GM12878 (cell line): ENCODE data around the gene BICRAL. TPM values are rescaled to one million over a fixed set of nuclear protein-coding genes. Genes with fewer than 3 reads are reported as not detected.

Experiments used
- ATAC-seq: fragments of 200-7000 bp; cut with Tn5 transposase; 3 replicates; pipeline ENCODE4 v1.9.1; 2020; ENCODE audit warnings: mild to moderate bottlenecking, moderate library complexity
- BruUV-seq: library from RNA; stranded (reverse); fragments of 400-500 nt; replicated peaks from 2 replicates; lab custom pipeline; 2021; lab: Mats Ljungman, UMichigan
- CTCF ChIA-PET: fragments of 300-600 bp; sonication (Branson Sonifier 250); formaldehyde crosslinking; extraction: SDS; loops from one replicate; lab custom pipeline; 2021; ENCODE audit warnings: inconsistent platforms; lab: Yijun Ruan, JAX
- POLR2A ChIA-PET: fragments of 350-600 bp; formaldehyde crosslinking; extraction: SDS; loops from one replicate; lab custom pipeline; 2021; ENCODE audit warnings: inconsistent platforms; lab: Charles Lee
- RAD21 ChIA-PET: fragments of 300-600 bp; sonication (Branson Sonifier 250); formaldehyde crosslinking; loops from one replicate; lab custom pipeline; 2023; ENCODE audit warnings: antibody characterized with exemption; ENCODE audit not compliant: unreplicated experiment; lab: Charles Lee
- SMC1A ChIA-PET: fragments of 300-600 bp; sonication (Branson Sonifier 250); formaldehyde crosslinking; loops from one replicate; lab custom pipeline; 2023; ENCODE audit not compliant: unreplicated experiment, uncharacterized antibody; lab: Charles Lee
- DNase-seq: peaks from one replicate; pipeline ENCODE4 v3.0.0-alpha.2; 2011; ENCODE audit warnings: low read depth, low spot score
- FAIRE-seq: peaks from 3 replicates; lab custom pipeline; 2011; peaks lifted over from hg19 to GRCh38; lab: Jason Lieb, UNC
- H2AFZ ChIP-seq: 2 replicates; pipeline ENCODE4 v1.6.0; 2011; ENCODE audit warnings: low read depth, low read length, control low read depth; ENCODE audit not compliant: control insufficient read depth
- H3K27ac ChIP-seq: 2 replicates; pipeline ENCODE4 v1.5.1; 2011; ENCODE audit warnings: control low read depth; ENCODE audit not compliant: control insufficient read depth, insufficient read depth
- H3K27me3 ChIP-seq, 2 experiments: replicated peaks in 1 of 2; 2 replicates each; pipeline versions ENCODE4 v1.6.0 to v1.6.1; 2011; ENCODE audit warnings: low read length in 1 of 2; ENCODE audit not compliant: control insufficient read depth in 2 of 2, insufficient read depth in 2 of 2
- H3K36me3 ChIP-seq, 2 experiments: 2 replicates each; pipeline ENCODE4 v1.5.1; 2011; ENCODE audit warnings: low read length in 1 of 2; ENCODE audit not compliant: control insufficient read depth in 2 of 2, insufficient read depth in 2 of 2
- H3K4me1 ChIP-seq: 2 replicates; pipeline ENCODE4 v1.6.1; 2011; ENCODE audit warnings: mild to moderate bottlenecking, low read length, moderate library complexity, mixed read lengths; ENCODE audit not compliant: control insufficient read depth, insufficient read depth
- H3K4me2 ChIP-seq: 2 replicates; pipeline ENCODE4 v1.6.0; 2011; ENCODE audit warnings: control low read depth; ENCODE audit not compliant: control insufficient read depth, insufficient read depth
- H3K4me3 ChIP-seq: fragments of 200-600 bp; sonication (generic); 2 replicates; pipeline ENCODE4 v1.5.1; 2016
- H3K79me2 ChIP-seq: 2 replicates; pipeline ENCODE4 v1.6.0; 2011; ENCODE audit warnings: low read length; ENCODE audit not compliant: control insufficient read depth, insufficient read depth
- H3K9ac ChIP-seq: 2 replicates; pipeline ENCODE4 v1.8.0; 2011; ENCODE audit warnings: low read length, control low read depth, mixed read lengths; ENCODE audit not compliant: control insufficient read depth, insufficient read depth
- H3K9me3 ChIP-seq: replicated peaks from 3 replicates; pipeline ENCODE4 v1.5.1; 2011; ENCODE audit warnings: mild to moderate bottlenecking, low read length; ENCODE audit not compliant: control insufficient read depth, insufficient read depth
- H4K20me1 ChIP-seq: 2 replicates; pipeline ENCODE4 v1.6.0; 2011; ENCODE audit not compliant: control insufficient read depth, insufficient read depth
- DPF2 ChIP-seq: fragments of 450-650 bp; IDR thresholded peaks from 2 replicates; pipeline ENCODE4 v1.6.1; 2017; ENCODE audit warnings: mild to moderate bottlenecking
- EZH2 ChIP-seq: IDR thresholded peaks from 2 replicates; pipeline ENCODE4 v1.6.1; 2012; ENCODE audit warnings: low read depth, mild to moderate bottlenecking, control low read depth, inconsistent platforms, low read length, borderline replicate concordance; ENCODE audit not compliant: control insufficient read depth
- FOS ChIP-seq: IDR thresholded peaks from 3 replicates; pipeline ENCODE4 v1.6.1; 2011; ENCODE audit warnings: borderline replicate concordance; ENCODE audit not compliant: insufficient read length; ENCODE audit errors: extremely low read depth
- IKZF2 ChIP-seq, 2 experiments: fragments of 450-650 bp; IDR thresholded peaks; 2 replicates each; pipeline ENCODE4 v1.6.1; 2017; ENCODE audit warnings: mild to moderate bottlenecking in 2 of 2, moderate library complexity in 2 of 2
- MTA2 ChIP-seq: fragments of 450-650 bp; IDR thresholded peaks from 2 replicates; pipeline ENCODE4 v1.6.1; 2016; ENCODE audit warnings: low read depth, mild to moderate bottlenecking, moderate library complexity
- NFYA ChIP-seq: IDR thresholded peaks from 2 replicates; pipeline ENCODE4 v1.6.1; 2011; ENCODE audit warnings: low read depth, mild to moderate bottlenecking, low read length, improper control_type of control experiment, borderline replicate concordance
- POLR2AphosphoS2 ChIP-seq: IDR thresholded peaks from 2 replicates; pipeline ENCODE4 v1.6.1; 2011; ENCODE audit warnings: low read depth, mild to moderate bottlenecking, low read length, improper control_type of control experiment, moderate library complexity
- RAD21 ChIP-seq: IDR thresholded peaks from 2 replicates; pipeline ENCODE4 v1.6.1; 2011; ENCODE audit warnings: mild to moderate bottlenecking, low read depth, low read length, moderate library complexity; ENCODE audit not compliant: insufficient read depth
- SREBF1 ChIP-seq: IDR thresholded peaks from 2 replicates; pipeline ENCODE4 v1.6.1; 2012; ENCODE audit warnings: mild to moderate bottlenecking, low read length
- SRF ChIP-seq, 2 experiments: IDR thresholded peaks; 2 replicates each; pipeline ENCODE4 v1.6.1; 2011; ENCODE audit warnings: low read depth in 2 of 2, low read length in 2 of 2, mild to moderate bottlenecking in 1 of 2, moderate library complexity in 1 of 2
- TBL1XR1 ChIP-seq: IDR thresholded peaks from 2 replicates; pipeline ENCODE4 v1.6.1; 2012; ENCODE audit warnings: low read depth, low read length, improper control_type of control experiment
- TCF12 ChIP-seq: IDR thresholded peaks from 2 replicates; pipeline ENCODE4 v1.6.1; 2011; ENCODE audit warnings: low read depth, mild to moderate bottlenecking, low read length
- TCF3 ChIP-seq: IDR thresholded peaks from 2 replicates; pipeline ENCODE4 v1.6.1; 2012; ENCODE audit warnings: low read depth, mild to moderate bottlenecking, low read length, borderline replicate concordance; ENCODE audit not compliant: insufficient read depth
- YY1 ChIP-seq: IDR thresholded peaks from 2 replicates; pipeline ENCODE4 v1.6.1; 2011; ENCODE audit warnings: low read depth, mild to moderate bottlenecking, low read length
- WGBS: methylation state at CpG from one replicate; pipeline ENCODE4 v1.1.6; 2016; ENCODE audit warnings: low lambda C conversion rate; ENCODE audit not compliant: insufficient replicate concordance, insufficient coverage; ENCODE audit errors: missing lambda C conversion rate; 5-methylcytosine and 5-hydroxymethylcytosine counted together
- in situ Hi-C: fragments of 300-500 bp; cut with MboI; formaldehyde crosslinking; loops from 9 replicates; pipeline ENCODE4 v1.14.3; 2018; ENCODE audit warnings: mixed read lengths
- intact Hi-C: fragments of 100-400 bp; cut with micrococcal nuclease; formaldehyde crosslinking; loops from one replicate; pipeline ENCODE4 v1.14.2; 2022; ENCODE audit not compliant: unreplicated experiment
- polyA plus RNA-seq, 11 experiments: library from polyadenylated mRNA; depleted of rRNA in 4 of 11; unstranded in 6 of 11; stranded (reverse) in 5 of 11; fragments of >200 nt; fragmentation: Nextera tagmentation in 4 of 11; fragmentation: Illumina TruSeq in 1 of 11; extraction: Ambion mirVana in 4 of 11; extraction: Trizol in 1 of 11; gene quantifications; 1 replicate in 1 of 11; 2 replicates in 10 of 11; pipeline versions ENCODE4 v1.2.1 to v1.2.3, GENCODE V29; 2011 to 2016; ENCODE audit warnings: inconsistent platforms in 2 of 11, missing spikeins in 2 of 11, low read depth in 1 of 11
- total RNA-seq, 4 experiments: library from RNA; depleted of rRNA in 3 of 4; stranded (reverse); fragments of >200 nt in 3 of 4; fragmentation: Illumina TruSeq in 1 of 4; extraction: Trizol in 1 of 4; gene quantifications; 2 replicates each; pipeline versions ENCODE4 v1.2.1 to v1.2.3, GENCODE V29; 2013 to 2021
- TF ChIP-seq, protein P1 (sequence below): IDR thresholded peaks from 2 replicates; pipeline ENCODE4 v1.6.1; 2011; ENCODE audit warnings: borderline replicate concordance, low read depth, mild to moderate bottlenecking, moderate library complexity, low read length; ENCODE audit not compliant: insufficient read depth, poor library complexity, severe bottlenecking
- TF ChIP-seq, protein P2 (sequence below): IDR thresholded peaks from 2 replicates; pipeline ENCODE4 v1.6.1; 2012; ENCODE audit warnings: improper control_type of control experiment, low read depth, low read length; ENCODE audit not compliant: insufficient replicate concordance

BICRAL gene
- total and polyA plus RNA-seq, 10 of the 15 experiments (the other 5 are each of a cell fraction or from before 2014, with no cell fraction given): 1.9 to 16.6 (median 8.5) TPM

DNA sequence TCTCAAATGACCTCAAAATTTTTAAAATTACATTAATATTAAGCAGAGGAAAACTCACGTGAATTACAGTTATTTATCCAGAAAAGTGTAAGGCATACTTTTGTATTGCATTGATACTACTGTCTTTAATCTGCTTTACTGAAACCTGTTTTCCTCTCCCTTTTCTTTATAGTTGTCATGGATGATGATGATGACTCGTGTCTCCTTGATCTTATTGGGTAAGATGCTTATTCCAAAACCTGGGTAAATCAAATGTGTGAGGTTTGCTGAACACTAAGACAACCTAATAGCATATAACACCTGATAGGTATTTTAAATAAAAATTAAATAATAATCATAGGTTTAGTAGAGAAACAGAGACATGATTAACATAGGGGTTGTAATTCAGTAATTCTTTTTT lies 40.0 kb downstream of the BICRAL start:
- H3K4me1 ChIP-seq: no peaks in the 10 kb centered on the region
- FAIRE-seq: no peak
- no peak overlapping the region for H3K9ac ChIP-seq
- BruUV-seq: no TSS peak
- RAD21 ChIA-PET: no interaction called here
- H4K20me1 ChIP-seq: no peaks in the 10 kb centered on the region
- in situ Hi-C loops: no loop called here
- no peaks in the 10 kb centered on the region for H3K27me3 ChIP-seq
- 51% methylated on average over 2 of the region's 2 CpGs for WGBS
- ATAC-seq: no peak
- peaks cover 0 to 11% of the 10 kb centered on the region in 2 experiments; a peak in 3 of 4 replicates for H3K36me3 ChIP-seq
- POLR2A ChIA-PET: no interaction called here
- no peak overlapping the region for H3K4me2 ChIP-seq
- CTCF ChIA-PET: no interaction called here
- no peak overlapping the region for H3K27ac ChIP-seq
- H3K4me3 ChIP-seq: no peak overlapping the region
- H2AFZ ChIP-seq: no peak overlapping the region
- TF ChIP-seq TCF3 (no peak), MTA2 (no peak), DPF2 (no peak), SREBF1 (no peak), SRF (IDR thresholded peaks at IDR 0.05; ENCODE audit: low read depth in 2 of 2, low read length in 2 of 2) (no peak), RAD21 (no peak), YY1 (no peak), TCF12 (no peak), IKZF2 (IDR thresholded peaks at IDR 0.05) (no peak), POLR2AphosphoS2 (no peak), NFYA (no peak), FOS (no peak), TBL1XR1 (no peak), EZH2 (no peak)
- TF ChIP-seq, protein P1, sequence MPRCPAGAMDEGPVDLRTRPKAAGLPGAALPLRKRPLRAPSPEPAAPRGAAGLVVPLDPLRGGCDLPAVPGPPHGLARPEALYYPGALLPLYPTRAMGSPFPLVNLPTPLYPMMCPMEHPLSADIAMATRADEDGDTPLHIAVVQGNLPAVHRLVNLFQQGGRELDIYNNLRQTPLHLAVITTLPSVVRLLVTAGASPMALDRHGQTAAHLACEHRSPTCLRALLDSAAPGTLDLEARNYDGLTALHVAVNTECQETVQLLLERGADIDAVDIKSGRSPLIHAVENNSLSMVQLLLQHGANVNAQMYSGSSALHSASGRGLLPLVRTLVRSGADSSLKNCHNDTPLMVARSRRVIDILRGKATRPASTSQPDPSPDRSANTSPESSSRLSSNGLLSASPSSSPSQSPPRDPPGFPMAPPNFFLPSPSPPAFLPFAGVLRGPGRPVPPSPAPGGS: no peak
- TF ChIP-seq, protein P2, sequence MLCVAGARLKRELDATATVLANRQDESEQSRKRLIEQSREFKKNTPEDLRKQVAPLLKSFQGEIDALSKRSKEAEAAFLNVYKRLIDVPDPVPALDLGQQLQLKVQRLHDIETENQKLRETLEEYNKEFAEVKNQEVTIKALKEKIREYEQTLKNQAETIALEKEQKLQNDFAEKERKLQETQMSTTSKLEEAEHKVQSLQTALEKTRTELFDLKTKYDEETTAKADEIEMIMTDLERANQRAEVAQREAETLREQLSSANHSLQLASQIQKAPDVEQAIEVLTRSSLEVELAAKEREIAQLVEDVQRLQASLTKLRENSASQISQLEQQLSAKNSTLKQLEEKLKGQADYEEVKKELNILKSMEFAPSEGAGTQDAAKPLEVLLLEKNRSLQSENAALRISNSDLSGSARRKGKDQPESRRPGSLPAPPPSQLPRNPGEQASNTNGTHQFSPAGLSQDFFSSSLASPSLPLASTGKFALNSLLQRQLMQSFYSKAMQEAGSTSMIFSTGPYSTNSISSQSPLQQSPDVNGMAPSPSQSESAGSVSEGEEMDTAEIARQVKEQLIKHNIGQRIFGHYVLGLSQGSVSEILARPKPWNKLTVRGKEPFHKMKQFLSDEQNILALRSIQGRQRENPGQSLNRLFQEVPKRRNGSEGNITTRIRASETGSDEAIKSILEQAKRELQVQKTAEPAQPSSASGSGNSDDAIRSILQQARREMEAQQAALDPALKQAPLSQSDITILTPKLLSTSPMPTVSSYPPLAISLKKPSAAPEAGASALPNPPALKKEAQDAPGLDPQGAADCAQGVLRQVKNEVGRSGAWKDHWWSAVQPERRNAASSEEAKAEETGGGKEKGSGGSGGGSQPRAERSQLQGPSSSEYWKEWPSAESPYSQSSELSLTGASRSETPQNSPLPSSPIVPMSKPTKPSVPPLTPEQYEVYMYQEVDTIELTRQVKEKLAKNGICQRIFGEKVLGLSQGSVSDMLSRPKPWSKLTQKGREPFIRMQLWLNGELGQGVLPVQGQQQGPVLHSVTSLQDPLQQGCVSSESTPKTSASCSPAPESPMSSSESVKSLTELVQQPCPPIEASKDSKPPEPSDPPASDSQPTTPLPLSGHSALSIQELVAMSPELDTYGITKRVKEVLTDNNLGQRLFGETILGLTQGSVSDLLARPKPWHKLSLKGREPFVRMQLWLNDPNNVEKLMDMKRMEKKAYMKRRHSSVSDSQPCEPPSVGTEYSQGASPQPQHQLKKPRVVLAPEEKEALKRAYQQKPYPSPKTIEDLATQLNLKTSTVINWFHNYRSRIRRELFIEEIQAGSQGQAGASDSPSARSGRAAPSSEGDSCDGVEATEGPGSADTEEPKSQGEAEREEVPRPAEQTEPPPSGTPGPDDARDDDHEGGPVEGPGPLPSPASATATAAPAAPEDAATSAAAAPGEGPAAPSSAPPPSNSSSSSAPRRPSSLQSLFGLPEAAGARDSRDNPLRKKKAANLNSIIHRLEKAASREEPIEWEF: no peak
- H3K9me3 ChIP-seq: no peaks in the 10 kb centered on the region
- intact Hi-C loops: no loop called here
- H3K79me2 ChIP-seq: no peaks in the 10 kb centered on the region
- SMC1A ChIA-PET: no interaction called here
- DNase-seq: no peak
